ENCODE results near the gene GOLT1A.

GRCh38 chr1:204221271-204221670 lies 7.5 kb upstream of the GOLT1A start:
- no peak for TF ChIP-seq CTCF (IDR thresholded peaks at IDR 0.05)
- TF ChIP-seq POLR2A (IDR thresholded peaks at IDR 0.05): no peak
- no peak for TF ChIP-seq EP300 (IDR thresholded peaks at IDR 0.05)
